ENCODE measurements around the gene NOP53. TPM values are rescaled to one million over a fixed set of nuclear protein-coding genes. Genes with fewer than 3 reads are reported as not detected.

The NOP53 gene
- total and polyA plus RNA-seq, 8 donors: 110 to 784 (median 507) TPM

DNA sequence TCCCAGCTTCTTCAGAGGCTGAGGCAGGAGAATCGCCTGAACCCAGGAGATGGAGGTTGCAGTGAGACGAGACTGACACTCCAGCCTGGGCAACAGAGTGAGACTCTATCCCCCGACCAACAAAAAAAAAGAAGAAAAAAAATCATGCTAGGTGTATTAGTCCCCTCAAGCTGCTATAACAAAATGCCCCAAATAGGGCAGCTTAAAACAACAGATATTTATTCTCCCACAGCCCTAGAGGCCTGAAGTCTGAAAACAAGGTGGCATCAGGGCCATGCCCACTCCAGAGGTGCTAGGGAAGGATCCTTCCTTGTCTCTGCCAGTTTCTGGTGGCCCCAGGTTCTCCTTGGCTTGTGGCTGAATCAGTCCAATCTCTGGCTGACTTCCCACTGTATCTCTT lies 40.7 kb upstream of the NOP53 start:
- DNase-seq: no peak
- Histone ChIP-seq H3K27me3 (peaks cover 0 to 9% (median 0%) of the 10 kb centered on the region in 3 donors), H3K36me3 (peaks cover 30 to 41% (median 37%) of the 10 kb centered on the region in 4 donors), H3K27ac (peak overlapping the region in 4 of 5 donors; percentile 33 to 59 (median 51)), H3K4me3 (no peak overlapping the region), H3K9me3 (no peaks in the 10 kb centered on the region), H3K4me1 (peaks cover 0 to 5% (median under 1%) of the 10 kb centered on the region in 4 donors)
- 94 to 98% (median 98%) methylated on average over 3 of the region's 3 CpGs for WGBS, 5 donors
- TF ChIP-seq POLR2AphosphoS5 (IDR thresholded peaks at IDR 0.05): no peak
- no peak for TF ChIP-seq EP300 (IDR thresholded peaks at IDR 0.05)
- TF ChIP-seq CTCF (IDR thresholded peaks at IDR 0.05): no peak
- TF ChIP-seq POLR2A (IDR thresholded peaks at IDR 0.05): no peak
- intact Hi-C loops (cut with DNase I; ENCODE audit: low total_unique reads): loop anchor here (5.0 kb wide), 1 partner anchor 267 kb away; no protein-coding TSS in a partner anchor

GRCh38 chr19:47707135-47707925 lies 38.0 kb upstream of the NOP53 start:
- Histone ChIP-seq H3K27me3 (peaks cover 0 to 19% (median 0%) of the 10 kb centered on the region in 3 donors), H3K4me1 (peaks cover 0 to 5% (median 0%) of the 10 kb centered on the region in 4 donors), H3K27ac (no peak overlapping the region), H3K9me3 (no peaks in the 10 kb centered on the region), H3K36me3 (peaks cover 7 to 14% (median 10%) of the 10 kb centered on the region in 4 donors), H3K4me3 (no peak overlapping the region)
- 17 to 24% (median 22%) methylated on average over 19 to 22 of the region's 22 CpGs for WGBS, 5 donors
- intact Hi-C loops (cut with DNase I; ENCODE audit: low total_unique reads): loop anchor here (5.0 kb wide), 1 partner anchor 270 kb away; no protein-coding TSS in a partner anchor
- TF ChIP-seq CTCF (IDR thresholded peaks at IDR 0.05) (peak in 5 of 7 experiments; percentile 47 to 84 (median 77)), EP300 (IDR thresholded peaks at IDR 0.05) (no peak), POLR2A (IDR thresholded peaks at IDR 0.05) (no peak)
- DNase-seq: peak; percentile 82 to 88

GRCh38 chr19:47711652-47712242 lies 33.6 kb upstream of the NOP53 start:
- WGBS, 5 donors: 61 to 76% (median 67%) methylated on average over 8 of the region's 8 CpGs
- H3K27ac ChIP-seq: no peak overlapping the region
- H3K4me1 ChIP-seq: peaks cover 5 to 40% (median 23%) of the 10 kb centered on the region in 4 donors
- no peak overlapping the region for H3K4me3 ChIP-seq
- peaks cover 0 to 37% (median 6%) of the 10 kb centered on the region in 3 donors for H3K27me3 ChIP-seq
- no peak for DNase-seq
- H3K9me3 ChIP-seq: no peaks in the 10 kb centered on the region
- peaks cover 4 to 7% (median 5%) of the 10 kb centered on the region in 4 donors for H3K36me3 ChIP-seq
- TF ChIP-seq EP300 (IDR thresholded peaks at IDR 0.05) (no peak), POLR2A (IDR thresholded peaks at IDR 0.05) (no peak), POLR2AphosphoS5 (IDR thresholded peaks at IDR 0.05) (no peak)
- intact Hi-C loops (cut with DNase I; ENCODE audit: low total_unique reads): no loop called here

GRCh38 chr19:47713046-47714021 lies 32.0 kb upstream of the NOP53 start, which contains the start of gene EHD2:
EHD2 (plus strand) TSS chr19:47713422; CDS start chr19:47716613, 3,191 bp downstream.
- peaks cover 9 to 16% (median 12%) of the 10 kb centered on the region in 4 donors for H3K36me3 ChIP-seq
- H3K4me3 ChIP-seq: peak within 1 kb of the TSS; percentile 56 to 68 (median 61)
- peaks cover 18 to 54% (median 34%) of the 10 kb centered on the region in 4 donors for H3K4me1 ChIP-seq
- H3K27ac ChIP-seq: peak within 1 kb of the TSS; percentile 78 to 91 (median 90)
- peak; percentile 77 to 86 (median 78) for TF ChIP-seq POLR2AphosphoS5 (IDR thresholded peaks at IDR 0.05)
- TF ChIP-seq CTCF (IDR thresholded peaks at IDR 0.05): peak in 6 of 7 experiments; percentile 26 to 98 (median 86)
- no peak for TF ChIP-seq POLR2A (IDR thresholded peaks at IDR 0.05)
- 6 to 11% (median 8%) methylated on average over 45 to 52 of the region's 52 CpGs for WGBS, 5 donors
- H3K9me3 ChIP-seq: no peaks in the 10 kb centered on the region
- H3K27me3 ChIP-seq: peaks cover 0 to 28% (median 6%) of the 10 kb centered on the region in 3 donors
- DNase-seq: peak; percentile 59 to 88
- intact Hi-C loops (cut with DNase I; ENCODE audit: low total_unique reads): no loop called here

Data from stomach (tissue), 9 donors.